Left renal cortex interstitium (tissue), 4 donors: ENCODE measurements around the gene MTFP1. TPM values are rescaled to one million over a fixed set of nuclear protein-coding genes. Genes with fewer than 3 reads are reported as not detected.
"Not testable (repeated sequence)": the region's sequence is repeated elsewhere in the genome, so short reads cannot be mapped to it uniquely, and the experiment has no call there.

ENCODE experiments used
- DNase-seq, 4 donors: peaks; one replicate each; pipeline ENCODE4 v3.0.0-alpha.2; 2013; ENCODE audit warnings: low read depth in 4 of 4, low spot score in 2 of 4, missing footprints in 1 of 4
- polyA plus RNA-seq, 4 donors: library from polyadenylated mRNA; unstranded; fragments of 120-200 nt; gene quantifications; one replicate each; pipeline ENCODE4 v1.2.1, GENCODE V29; 2013; ENCODE audit not compliant: insufficient read length in 4 of 4

MTFP1 gene
- polyA plus RNA-seq, 4 donors = 8.4 to 12.8 (median 12.2) TPM

DNA sequence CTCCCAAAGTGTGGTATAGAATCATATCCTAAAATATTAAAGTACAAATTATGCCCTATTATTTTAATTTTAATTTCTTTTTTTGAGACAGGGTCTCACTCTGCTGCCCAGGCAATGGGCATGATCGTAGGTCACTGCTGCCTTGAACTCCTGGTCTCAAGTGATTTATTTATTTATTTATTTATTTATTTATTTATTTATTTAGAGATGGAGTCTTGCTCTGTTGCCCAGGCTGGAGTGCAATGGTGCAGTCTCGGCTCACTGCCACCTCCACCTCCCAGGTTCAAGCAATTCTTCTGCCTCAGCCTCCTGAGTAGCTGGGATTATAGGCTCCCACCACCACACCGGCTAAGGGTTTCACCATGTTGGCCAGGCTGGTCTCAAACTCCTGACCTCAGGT is 24.5 kb upstream of the MTFP1 start:
- not testable (repeated sequence) for DNase-seq

DNA sequence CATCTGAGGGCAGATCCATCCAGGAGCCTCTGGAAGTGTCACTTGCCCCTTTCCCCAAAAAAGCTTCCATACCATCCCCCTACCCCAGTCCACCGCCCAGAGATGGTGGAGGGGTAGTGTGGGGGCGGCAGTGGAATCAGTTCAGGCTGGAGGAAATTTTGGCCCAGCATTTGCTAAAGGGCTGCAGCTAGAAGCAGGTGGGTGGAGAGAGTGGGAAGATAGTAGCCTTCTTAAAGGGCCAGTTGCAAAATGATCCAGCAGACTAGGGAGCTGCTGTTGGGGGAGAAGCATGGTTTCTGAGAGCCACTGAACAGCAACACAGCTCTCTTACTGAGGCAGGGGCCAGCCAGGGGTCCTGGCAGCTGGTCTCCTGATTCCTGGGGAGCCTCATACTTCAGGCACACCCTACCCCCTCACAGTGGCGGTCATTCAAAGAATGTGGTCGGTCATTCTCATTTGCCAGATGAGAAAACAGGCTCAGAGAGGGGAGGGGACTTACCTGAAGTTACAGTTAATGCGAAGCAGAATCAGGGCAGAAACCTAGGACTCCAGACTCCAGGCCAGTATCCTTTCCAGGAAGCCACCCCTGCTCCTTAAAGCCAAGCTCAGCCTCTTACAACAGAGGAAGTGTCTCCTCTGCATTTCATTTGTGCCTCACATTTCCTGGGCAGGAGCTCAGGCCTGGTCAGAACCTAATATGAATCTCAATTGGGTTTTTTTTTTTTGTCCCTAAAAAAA is 23.4 kb upstream of the MTFP1 start:
- DNase-seq = no peak

DNA sequence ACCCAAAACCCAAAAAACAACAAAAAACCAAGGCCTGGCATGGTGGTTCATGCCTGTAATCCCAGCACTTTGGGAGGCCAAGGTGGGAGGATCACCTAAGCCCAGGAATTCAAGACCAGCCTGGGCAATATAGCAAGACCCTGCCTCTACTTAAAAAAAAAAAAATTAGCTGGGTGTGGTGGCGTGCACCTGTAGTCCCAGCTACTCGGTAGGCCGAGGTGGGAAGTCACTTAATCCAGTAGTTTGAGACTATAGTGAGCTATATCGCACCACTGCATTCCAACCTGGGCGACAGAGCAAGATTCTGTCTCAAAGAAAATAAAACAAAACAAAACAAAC is 22.8 kb upstream of the MTFP1 start:
- DNase-seq = not testable (repeated sequence)

DNA sequence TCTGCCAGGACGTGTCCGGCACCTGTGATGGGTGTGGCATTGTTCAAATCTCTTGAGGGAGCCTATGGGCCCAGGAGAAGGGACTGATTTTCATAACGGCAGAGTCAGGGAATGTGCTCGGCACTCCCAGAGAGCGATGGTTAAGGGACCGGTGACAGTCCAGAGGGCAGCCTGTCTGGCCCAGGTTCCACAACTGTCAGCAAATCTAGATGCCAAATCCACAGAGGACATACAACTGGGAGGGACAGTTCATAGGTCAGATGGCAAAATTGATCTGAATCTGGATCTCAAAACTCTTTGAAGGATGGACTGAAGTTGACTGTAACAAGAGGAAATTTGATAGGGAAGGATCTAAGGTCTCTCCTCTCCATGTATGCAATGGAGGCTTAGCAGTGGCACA is 21.3 kb upstream of the MTFP1 start:
- DNase-seq = no peak

DNA sequence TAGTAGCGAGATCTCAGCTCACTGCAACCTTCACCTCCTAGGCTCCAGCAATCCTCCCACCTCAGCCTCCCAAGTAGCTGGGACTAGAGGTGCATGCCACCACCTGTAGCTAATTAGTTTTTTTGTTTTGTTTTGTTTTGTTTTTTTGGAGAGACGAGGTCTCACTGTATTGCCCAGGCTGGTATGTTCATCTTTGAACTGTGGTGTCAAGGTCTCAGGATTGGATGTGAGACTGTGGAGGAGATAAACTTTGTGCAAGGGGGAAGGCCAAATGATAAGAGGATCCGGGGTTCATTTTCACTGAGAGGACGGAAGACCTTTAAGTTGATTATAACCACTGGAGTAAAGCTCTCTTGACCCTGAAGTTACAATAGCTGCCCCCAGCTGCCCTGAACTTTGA is 19.8 kb upstream of the MTFP1 start:
- no peak for DNase-seq

DNA sequence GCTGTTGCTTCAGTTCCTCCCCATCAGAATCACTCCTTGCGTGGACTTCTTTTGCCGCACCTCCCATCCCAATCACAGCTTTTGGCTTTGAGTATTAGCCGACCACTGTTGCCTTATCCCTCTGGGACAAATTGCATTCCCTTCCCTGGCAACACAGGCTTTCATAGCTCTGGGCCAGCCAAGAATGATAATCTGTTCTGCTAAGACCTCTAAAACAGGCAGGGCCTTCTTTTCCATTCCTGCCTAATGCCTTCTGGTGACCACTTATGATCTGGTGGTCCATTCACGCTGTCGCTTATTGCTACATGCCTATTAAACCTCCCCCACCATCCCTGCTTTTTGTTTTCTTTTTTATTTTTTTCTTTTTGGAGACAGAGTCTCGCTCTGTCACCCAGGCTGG is 19.2 kb upstream of the MTFP1 start:
- DNase-seq = no peak

DNA sequence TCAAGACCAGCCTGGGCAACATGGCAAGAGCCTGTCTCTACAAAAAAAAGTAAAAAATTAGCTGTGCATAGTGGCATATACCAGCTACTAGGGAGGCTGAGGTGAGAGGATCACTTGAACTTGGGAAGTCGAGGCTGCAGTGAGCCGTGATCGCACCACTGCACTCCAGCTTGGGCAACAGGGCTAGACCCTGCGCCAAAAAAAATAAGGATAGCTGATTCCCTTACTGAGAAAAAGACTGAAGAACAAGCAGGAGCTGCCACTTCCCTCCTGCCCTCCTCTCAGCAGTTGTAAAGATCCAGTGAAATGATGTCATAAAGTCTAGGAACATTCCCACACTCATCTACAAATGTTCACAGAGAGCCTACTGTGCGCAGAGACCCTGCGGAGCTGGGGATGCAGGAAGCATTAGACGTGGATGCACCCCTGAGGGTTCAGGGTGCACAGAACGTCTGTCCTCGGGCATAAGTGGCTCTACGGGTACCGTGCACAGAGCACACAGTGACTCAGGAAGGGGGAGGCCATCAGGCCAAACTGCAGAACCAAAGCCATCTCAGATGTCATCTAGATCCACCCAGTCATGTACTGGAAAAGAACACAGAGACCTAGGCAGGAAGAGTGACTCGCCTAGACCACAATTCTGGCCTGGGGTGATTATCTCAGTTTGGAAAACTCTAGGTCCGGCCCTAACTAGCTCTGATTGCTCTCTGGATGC is 17.0 kb upstream of the MTFP1 start:
- no peak for DNase-seq

DNA sequence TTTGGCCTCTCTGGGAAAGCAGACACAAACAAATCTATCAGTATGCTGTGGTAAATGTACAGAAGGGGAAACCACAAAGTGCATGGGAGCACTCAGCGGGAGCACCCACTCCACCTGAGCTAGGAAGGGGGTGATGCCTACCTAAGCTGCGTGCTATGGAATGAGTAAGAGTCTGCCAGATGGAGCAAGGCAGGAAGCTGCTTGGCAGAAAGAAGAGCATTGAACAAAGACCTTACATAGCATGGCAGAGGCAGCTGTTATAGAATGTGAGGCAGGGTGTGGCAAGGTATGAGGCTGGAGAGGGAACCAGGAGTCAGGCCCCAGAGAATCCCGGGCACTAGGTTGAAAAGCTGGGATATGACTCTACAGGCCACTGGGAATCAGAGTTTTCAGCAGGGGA is 13.8 kb upstream of the MTFP1 start:
- DNase-seq = no peak

DNA sequence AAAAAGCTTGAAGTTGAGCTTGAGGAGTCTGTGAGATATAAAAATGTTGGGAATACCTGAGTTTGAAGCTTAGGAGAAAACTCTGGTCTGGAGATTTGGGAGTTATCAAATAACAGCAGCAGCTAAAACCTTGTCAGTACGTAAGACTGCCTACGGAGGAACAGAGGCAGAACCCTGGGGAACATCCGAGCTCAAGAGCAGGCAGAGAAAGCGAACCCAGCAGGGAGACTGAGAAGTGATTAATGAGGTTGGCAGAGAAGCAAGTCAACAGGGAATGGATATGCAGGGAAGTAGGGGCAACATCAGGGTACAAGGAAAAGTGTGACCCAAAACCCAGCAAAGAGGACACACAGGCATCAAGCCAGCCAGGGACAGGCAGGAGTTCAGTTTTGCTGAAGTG is 12.6 kb upstream of the MTFP1 start:
- no peak for DNase-seq

DNA sequence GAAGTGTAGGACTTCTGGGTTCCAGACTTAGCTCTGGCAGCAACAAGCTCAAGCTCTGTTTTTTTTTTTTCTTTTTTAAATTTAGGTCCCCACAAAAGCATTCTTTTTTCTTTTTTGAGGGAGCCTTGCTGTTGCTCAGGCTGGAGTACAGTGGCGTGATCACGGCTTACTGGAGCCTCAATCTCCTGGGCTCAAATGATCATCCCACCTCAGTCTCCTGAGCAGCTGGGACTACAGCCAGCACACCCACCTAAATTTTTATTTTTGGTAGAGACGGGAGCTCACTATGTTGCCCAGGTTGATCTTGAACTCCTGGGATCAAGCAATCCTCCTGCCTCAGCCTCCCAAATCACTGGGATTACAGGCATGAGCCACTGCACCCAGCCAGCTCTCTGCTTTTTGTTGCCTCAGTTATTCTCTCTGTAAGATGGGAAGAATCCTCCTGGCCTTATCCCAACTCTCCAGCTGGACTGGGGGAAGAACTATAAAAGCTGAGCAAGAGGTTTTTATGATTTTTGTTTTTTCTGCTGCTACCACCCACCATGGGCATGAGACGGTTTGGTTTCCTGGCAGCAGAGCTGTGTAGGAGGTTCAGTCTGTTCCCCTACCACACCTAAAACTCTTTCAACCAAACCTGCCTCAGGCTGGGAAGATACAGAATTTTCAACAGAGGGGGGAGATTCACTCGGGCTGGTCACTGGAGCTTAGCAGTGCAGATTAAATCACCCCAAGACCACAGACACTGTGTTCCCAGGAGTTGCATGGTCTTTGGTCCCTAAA is 11.6 kb upstream of the MTFP1 start:
- DNase-seq = no peak

DNA sequence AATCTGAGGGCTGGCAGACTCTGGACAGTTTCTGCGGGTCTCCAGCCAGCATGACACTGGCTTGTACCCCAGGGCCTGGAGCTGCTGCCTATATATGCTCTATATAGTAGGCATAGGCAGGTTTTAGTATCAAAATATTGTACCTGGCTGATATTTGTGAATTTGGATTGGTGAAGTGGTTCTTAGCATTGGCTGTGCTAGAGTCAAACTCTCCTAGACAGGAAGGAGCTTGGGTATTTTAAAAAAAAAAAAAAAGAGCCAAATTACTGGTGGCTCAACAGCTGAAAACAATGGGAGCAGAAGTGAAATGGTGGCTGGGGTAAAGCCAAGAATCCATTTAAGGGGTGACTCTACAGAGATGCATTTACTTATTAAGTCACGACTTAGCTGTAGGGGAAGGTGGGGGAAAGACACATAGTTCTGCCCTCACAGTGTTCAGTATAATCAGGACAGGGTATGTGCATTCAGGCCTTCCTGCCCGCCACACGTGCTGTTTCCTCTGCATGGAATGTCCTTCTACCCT is 11.0 kb upstream of the MTFP1 start:
- no peak for DNase-seq

DNA sequence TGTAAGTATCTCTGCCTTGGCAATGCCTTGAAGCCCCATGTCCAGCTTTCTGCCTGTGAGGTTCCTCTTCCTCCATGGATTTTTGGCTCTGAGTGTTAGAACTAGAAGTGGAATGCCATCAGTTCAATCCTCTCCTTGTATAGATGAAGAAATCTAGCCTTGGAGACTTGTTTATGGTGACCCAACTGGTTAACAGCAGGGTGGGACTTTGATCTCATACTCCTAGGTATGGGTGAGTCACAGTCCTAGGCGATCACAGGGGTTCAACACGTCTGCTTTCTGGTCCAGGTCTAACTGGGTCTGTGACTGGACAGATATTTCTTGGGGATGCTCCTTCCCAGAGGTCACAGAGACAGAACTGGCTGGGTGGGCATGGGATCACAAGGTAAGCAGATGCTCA is 9.2 kb upstream of the MTFP1 start:
- no peak for DNase-seq

DNA sequence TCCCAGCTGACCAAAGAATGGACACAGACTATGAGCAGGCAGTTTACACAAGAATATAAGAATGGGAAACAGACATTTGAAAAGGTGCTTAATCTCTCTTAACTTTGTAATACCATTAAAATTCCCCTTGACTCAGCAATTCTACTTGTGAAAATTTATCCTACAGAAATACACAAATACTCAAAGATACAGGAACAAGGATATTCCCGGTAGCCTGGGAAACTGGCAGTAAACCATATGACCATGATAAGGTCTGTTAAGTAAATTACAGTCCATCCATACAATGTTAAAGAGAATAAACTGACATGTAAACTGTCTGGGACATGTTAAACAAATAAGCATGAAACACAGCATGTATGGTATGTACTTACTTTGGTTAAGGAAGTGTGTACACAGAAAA is 8.7 kb upstream of the MTFP1 start:
- no peak for DNase-seq

DNA sequence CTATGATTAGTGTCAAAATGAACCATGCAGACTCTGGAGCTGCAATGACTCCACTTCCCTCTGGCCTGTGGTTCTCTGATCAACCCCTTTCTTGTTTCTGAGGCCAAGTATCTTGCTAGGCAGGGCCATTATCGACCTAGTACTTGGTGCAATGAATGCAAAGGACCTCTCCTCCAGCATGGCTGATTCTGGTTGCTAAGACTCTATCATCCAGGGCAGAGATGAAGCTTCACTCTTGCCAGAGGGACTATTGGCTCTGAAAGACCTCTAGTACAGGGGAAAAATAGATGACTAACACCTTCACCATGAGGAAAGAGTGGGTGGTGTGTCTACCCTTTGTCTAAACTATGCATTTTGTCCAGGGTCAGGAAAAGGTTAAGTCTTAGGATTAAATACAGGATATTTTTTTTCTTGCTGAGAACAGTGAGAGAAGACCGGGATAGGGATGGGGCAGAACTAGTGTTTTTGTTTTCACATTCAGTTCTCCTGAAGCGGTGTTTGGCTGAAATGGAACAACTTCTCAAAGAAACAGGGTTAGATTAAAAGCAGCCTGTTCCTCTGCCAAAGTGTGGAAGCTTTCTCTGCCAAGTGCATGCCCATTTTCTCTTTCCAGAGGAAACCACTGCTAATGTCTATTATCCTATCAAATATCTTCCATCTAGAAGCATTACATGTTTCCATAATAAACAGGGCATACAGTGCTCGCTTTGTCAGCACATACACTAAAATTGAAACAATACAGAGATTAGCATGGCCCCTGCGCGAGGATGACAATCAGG is 5.0 kb upstream of the MTFP1 start:
- no peak for DNase-seq

DNA sequence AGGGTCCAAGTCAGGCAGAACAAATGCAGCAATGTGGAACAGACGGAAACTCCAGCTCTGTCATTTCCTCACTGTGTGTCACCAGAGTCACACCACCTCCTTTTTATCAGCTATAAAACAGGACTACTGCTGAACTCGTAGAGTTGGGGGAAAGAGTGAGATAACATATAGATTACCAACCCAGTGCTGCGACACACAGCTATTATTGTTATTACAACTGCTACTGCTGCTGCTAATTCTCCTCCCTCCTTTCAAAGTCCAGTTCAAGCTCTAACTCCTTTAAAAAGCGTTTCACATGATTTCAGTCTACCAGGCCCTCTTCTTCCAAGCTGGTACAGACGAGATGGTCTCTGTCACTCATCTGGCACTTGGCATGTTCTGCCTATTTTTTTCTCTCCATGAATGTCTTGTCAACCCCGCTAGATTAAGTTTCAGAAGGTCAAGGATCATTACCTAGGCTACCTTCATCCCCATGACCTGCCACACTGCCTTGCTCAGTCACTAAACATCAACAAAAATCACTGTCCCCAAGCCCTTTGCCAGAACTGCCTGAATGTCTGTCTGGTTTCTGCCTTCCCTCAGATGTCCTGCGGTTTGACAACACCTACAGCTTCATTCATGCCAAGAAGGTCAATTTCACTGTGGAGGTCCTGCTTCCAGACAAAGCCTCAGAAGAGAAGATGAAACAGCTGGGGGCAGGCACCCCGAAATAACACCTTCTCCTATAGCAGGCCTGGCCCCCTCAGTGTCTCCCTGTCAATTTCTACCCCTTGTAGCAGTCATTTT is 3.7 kb upstream of the MTFP1 start:
- DNase-seq = no peak

DNA sequence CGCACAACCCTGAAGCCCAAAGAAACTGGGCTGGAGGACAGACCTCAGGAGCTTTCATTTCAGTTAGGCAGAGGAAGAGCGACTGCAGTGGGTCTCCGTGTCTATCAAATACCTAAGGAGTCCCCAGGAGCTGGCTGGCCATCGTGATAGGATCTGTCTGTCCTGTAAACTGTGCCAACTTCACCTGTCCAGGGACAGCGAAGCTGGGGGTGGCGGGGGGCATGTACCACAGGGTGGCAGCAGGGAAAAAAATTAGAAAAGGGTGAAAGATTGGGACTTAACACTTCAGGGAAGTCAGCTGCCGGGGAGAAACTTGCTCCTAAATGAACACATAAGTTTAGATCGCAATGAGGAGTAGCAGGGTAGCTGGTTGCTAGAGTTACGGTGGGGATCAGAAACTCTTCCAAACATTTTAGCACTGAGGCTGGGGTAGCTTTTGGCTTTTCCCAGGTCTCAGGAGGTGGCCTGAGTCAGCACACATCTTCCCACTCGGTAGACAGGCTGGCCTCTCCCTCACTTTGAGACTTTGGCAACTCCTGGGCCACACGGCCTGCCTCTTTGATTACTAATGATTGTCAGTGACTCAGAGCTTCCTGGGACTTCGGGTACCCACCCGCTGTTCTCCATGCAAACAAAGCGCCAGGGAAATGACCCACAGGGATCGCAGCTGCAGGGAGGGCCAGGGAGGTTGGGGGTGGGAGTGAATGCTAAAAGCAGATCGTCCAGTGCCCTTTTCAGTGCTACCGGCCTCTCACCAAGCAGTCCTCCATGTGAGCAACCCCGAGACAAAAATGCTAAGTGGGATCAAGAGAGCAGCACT is 2.9 kb upstream of the MTFP1 start:
- peak in 1 of 4 donors; percentile 19 for DNase-seq

DNA sequence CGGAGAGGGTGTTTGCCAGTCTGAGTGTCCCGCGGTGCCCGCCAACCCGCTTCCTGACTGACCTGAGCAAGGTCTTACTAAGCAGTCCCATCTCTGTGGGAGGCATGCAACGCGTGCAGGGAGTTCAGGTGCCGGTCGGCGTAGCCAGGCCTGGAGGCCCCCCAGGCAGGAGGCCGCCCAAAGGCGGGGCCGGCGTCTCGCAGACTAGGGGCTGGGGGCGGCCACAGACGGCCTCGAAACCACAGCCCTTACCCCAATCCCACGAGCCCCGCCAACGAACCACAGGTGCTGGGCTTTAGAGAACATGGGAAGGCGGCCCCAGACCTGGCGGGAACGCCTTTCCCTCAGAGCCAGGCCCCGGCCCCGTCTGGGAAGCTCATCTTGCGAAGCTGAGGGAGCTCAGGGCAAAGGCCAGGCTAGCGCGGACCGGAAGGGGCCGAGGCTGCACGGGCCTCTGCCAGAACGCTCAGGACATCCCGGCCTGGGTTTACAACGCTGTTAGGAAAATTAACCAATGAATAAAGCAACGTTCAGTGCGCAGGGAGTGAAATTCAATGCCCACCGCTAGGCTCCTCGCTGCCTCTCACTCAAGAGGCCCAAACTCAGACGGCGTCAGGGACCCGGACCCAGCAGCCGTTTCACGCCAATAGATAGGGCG is 2.1 kb upstream of the MTFP1 start:
- DNase-seq = no peak

DNA sequence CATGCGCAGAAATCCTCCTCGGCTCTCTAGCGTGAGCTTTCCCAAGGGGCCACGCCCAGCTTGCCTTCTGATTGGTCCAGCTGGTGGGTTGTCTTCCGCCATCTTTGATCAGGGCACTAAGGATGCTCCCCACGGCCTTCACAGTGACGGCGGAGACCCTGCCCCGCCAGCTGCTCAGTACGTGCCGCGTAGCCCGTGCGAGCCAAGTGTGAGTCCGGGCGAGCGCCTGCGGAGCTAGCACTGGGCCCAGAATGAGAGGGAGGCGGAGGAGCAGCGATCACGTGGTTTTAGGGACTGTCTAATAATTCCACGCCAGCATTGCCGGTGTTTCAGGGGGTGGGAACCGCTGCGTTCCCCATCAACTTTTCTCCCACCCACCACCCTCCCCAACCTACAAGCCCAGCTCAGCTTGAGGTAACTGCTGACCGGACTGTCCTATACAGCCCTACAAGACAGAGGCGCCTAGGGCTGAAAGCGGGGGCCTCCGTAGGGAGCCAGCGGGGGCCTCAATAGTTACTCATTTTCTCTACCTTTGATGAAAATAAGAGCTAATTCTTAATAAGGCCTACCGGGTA is 1.5 kb upstream of the MTFP1 start:
- peak; percentile 99 to 100 (median 100) for DNase-seq
